ENCODE data around the gene SSRP1.

DNA sequence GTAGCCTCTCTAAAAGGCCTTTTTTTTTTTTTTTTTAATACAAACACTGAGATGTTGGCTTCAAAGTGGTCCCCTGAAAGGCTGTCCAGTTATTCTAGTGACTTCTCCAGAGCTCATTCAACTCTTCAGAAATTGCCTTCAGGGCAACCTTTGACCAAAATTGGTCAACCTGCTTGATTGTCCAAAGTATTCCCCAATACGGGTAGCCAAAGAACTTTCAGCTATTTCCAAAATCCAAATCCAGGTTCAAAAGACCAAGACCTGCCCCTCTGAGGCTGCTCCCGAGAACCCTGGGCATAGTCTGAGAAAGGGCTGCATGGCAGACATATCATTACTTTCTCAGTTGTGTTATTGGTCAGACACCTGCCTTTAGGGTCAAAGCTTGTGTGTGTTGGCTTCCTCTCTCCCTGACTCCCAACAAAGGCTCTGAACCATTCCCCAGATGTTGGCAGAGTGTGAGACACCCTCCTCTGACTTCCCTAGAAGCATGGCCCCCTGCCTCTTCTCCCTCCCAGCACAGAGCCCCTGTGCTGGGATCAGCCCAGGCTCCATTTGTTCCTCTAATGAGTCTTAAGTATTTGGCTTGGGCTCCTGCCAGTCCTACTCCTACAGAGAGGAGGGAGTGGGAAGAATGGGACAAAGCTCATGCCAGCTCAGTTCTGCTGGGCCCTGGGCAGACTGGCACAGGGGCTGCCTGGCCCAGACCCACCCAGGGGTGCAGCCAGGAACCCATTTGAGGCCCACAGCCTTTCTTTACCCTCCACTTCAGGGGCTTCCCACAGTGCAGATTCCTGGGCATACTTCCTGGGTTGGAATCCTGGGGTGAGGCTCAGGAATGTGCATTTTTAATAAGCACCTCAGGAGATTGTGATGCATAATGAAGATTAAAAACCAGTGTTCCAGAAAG, 41.2 kb downstream of the SSRP1 start:
- TF ChIP-seq, protein P1, sequence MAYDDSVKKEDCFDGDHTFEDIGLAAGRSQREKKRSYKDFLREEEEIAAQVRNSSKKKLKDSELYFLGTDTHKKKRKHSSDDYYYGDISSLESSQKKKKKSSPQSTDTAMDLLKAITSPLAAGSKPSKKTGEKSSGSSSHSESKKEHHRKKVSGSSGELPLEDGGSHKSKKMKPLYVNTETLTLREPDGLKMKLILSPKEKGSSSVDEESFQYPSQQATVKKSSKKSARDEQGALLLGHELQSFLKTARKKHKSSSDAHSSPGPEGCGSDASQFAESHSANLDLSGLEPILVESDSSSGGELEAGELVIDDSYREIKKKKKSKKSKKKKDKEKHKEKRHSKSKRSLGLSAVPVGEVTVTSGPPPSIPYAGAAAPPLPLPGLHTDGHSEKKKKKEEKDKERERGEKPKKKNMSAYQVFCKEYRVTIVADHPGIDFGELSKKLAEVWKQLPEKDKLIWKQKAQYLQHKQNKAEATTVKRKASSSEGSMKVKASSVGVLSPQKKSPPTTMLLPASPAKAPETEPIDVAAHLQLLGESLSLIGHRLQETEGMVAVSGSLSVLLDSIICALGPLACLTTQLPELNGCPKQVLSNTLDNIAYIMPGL (CRISPR knock-in tag; IDR thresholded peaks at IDR 0.05; ENCODE audit: borderline replicate concordance in 1 of 2, low read depth in 1 of 2): no peak
- TF ChIP-seq, protein P2, sequence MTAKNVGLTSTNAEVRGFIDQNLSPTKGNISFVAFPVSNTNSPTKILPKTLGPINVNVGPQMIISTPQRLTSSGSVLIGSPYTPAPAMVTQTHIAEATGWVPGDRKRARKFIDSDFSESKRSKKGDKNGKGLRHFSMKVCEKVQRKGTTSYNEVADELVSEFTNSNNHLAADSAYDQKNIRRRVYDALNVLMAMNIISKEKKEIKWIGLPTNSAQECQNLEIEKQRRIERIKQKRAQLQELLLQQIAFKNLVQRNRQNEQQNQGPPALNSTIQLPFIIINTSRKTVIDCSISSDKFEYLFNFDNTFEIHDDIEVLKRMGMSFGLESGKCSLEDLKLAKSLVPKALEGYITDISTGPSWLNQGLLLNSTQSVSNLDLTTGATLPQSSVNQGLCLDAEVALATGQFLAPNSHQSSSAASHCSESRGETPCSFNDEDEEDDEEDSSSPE (CRISPR knock-in tag; IDR thresholded peaks at IDR 0.05): no peak
- TF ChIP-seq, protein P3, sequence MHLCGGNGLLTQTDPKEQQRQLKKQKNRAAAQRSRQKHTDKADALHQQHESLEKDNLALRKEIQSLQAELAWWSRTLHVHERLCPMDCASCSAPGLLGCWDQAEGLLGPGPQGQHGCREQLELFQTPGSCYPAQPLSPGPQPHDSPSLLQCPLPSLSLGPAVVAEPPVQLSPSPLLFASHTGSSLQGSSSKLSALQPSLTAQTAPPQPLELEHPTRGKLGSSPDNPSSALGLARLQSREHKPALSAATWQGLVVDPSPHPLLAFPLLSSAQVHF (CRISPR knock-in tag; IDR thresholded peaks at IDR 0.05): no peak

Measured in HepG2 (cell line).